ENCODE measurements around the gene TNFRSF21. TPM values are rescaled to one million over a fixed set of nuclear protein-coding genes. Genes with fewer than 3 reads are reported as not detected.

Gene TNFRSF21
- polyA plus RNA-seq, 1 donor: 13.7 TPM

Other genes with a start within 250 kb of the TNFRSF21 start
- 9.3 TPM for gene CD2AP, start 167.9 kb upstream of the TNFRSF21 start, polyA plus RNA-seq (ENCODE audit: insufficient read length)